HepG2 (cell line): ENCODE data around the gene LRP2. TPM values are rescaled to one million over a fixed set of nuclear protein-coding genes. Genes with fewer than 3 reads are reported as not detected.

Experiments
- ATAC-seq: fragments of 200-7000 bp; cut with Tn5 transposase; 3 replicates; pipeline ENCODE4 v1.9.1; 2020; ENCODE audit warnings: mild to moderate bottlenecking, moderate library complexity
- BruUV-seq: library from RNA; stranded (reverse); fragments of 400-500 nt; replicated peaks from 2 replicates; lab custom pipeline; 2021; lab: Mats Ljungman, UMichigan
- CTCF ChIA-PET: fragments of 300-600 bp; formaldehyde crosslinking; extraction: SDS; loops from one replicate; lab custom pipeline; 2021; ENCODE audit warnings: low total read pairs, inconsistent platforms, low intra/inter-chr PET ratio; lab: Yijun Ruan, JAX
- POLR2A ChIA-PET: fragments of 350-600 bp; sonication (Branson Sonifier 250); formaldehyde crosslinking; loops from one replicate; lab custom pipeline; 2020; ENCODE audit warnings: antibody characterized with exemption, inconsistent platforms; lab: Yijun Ruan, JAX
- DNase-seq: peaks from one replicate; pipeline ENCODE4 v3.0.0-alpha.2; 2015; ENCODE audit warnings: low spot score
- FAIRE-seq: peaks from 3 replicates; lab custom pipeline; 2011; peaks lifted over from hg19 to GRCh38; lab: Jason Lieb, UNC
- H2AFZ ChIP-seq: one replicate; pipeline ENCODE4 v1.6.1; 2011; ENCODE audit warnings: low read length, inconsistent platforms
- H3K27ac ChIP-seq: fragments of 300-600 bp; 3 replicates; pipeline ENCODE4 v1.8.0; 2011; ENCODE audit warnings: mixed run types, mild to moderate bottlenecking, mixed read lengths, low read length, inconsistent platforms; ENCODE audit not compliant: insufficient read depth; ENCODE audit errors: extremely low read length
- H3K27me3 ChIP-seq, 2 experiments: fragments of 200-600 bp in 1 of 2; 2 replicates in 1 of 2; 3 replicates in 1 of 2; pipeline versions ENCODE4 v1.6.0 to v1.8.0; 2011; ENCODE audit warnings: low read length in 2 of 2, mild to moderate bottlenecking in 2 of 2, moderate library complexity in 2 of 2, inconsistent platforms in 1 of 2; ENCODE audit not compliant: insufficient read depth in 2 of 2, control insufficient read depth in 1 of 2
- H3K36me3 ChIP-seq, 2 experiments: fragments of 200-600 bp in 1 of 2; replicated peaks in 1 of 2; 2 replicates in 1 of 2; 3 replicates in 1 of 2; pipeline versions ENCODE4 v1.5.1 to v1.8.0; 2011; ENCODE audit warnings: low read length in 2 of 2, inconsistent platforms in 1 of 2; ENCODE audit not compliant: insufficient read depth in 2 of 2, control insufficient read depth in 1 of 2
- H3K4me1 ChIP-seq: 2 replicates; pipeline ENCODE4 v1.5.1; 2012; ENCODE audit warnings: low read length, inconsistent platforms; ENCODE audit not compliant: insufficient read depth
- H3K4me2 ChIP-seq: 2 replicates; pipeline ENCODE4 v1.6.0; 2011; ENCODE audit warnings: low read depth, low read length, inconsistent platforms
- H3K4me3 ChIP-seq, 3 experiments: fragments of 200-600 bp in 1 of 3; sonication (generic), shearing (Covaris generic) in 1 of 3; replicated peaks in 1 of 3; 2 replicates each; pipeline ENCODE4 v1.5.1; 2011 to 2016; ENCODE audit warnings: low read length in 3 of 3, inconsistent platforms in 2 of 3, low read depth in 2 of 3, mild to moderate bottlenecking in 2 of 3, control low read depth in 1 of 3, mixed read lengths in 1 of 3; ENCODE audit not compliant: insufficient read depth in 1 of 3
- H3K79me2 ChIP-seq: one replicate; pipeline ENCODE4 v1.6.1; 2011; ENCODE audit warnings: low read length, inconsistent platforms; ENCODE audit not compliant: insufficient read depth
- H3K9ac ChIP-seq: 2 replicates; pipeline ENCODE4 v1.6.0; 2011; ENCODE audit warnings: mild to moderate bottlenecking, low read depth, low read length, inconsistent platforms; ENCODE audit not compliant: insufficient read depth
- H3K9me3 ChIP-seq: 2 replicates; pipeline ENCODE4 v1.5.1; 2012; ENCODE audit warnings: mild to moderate bottlenecking, low read length
- H4K20me1 ChIP-seq: 2 replicates; pipeline ENCODE4 v1.6.0; 2011; ENCODE audit warnings: inconsistent platforms, mild to moderate bottlenecking, low read length, moderate library complexity; ENCODE audit not compliant: insufficient read depth
- CBX5 ChIP-seq: sonication (generic); formaldehyde crosslinking; IDR thresholded peaks from 2 replicates; pipeline ENCODE4 v1.4.0; 2020; ENCODE audit warnings: missing genetic modification reagents, borderline replicate concordance
- KAT2B ChIP-seq: fragments of 150-350 bp; IDR thresholded peaks from 2 replicates; pipeline ENCODE4 v1.6.1; 2014; ENCODE audit warnings: low read depth, low read length, borderline replicate concordance
- RORA ChIP-seq: sonication (generic); formaldehyde crosslinking; IDR thresholded peaks from 2 replicates; pipeline ENCODE4 v1.5.0; 2020; ENCODE audit warnings: mild to moderate bottlenecking, missing genetic modification reagents, moderate library complexity
- SAFB2 ChIP-seq: sonication (generic); formaldehyde crosslinking; IDR thresholded peaks from 2 replicates; pipeline ENCODE4 v1.5.1; 2020; ENCODE audit warnings: missing genetic modification reagents, low read depth, mild to moderate bottlenecking, borderline replicate concordance
- ZMYM3 ChIP-seq: sonication (generic); formaldehyde crosslinking; IDR thresholded peaks from 2 replicates; pipeline ENCODE4 v1.5.1; 2020; ENCODE audit warnings: mild to moderate bottlenecking, missing genetic modification reagents
- ZNF138 ChIP-seq: sonication (generic); formaldehyde crosslinking; IDR thresholded peaks from 2 replicates; pipeline ENCODE4 v1.5.0; 2020; ENCODE audit warnings: mild to moderate bottlenecking, low read depth, missing genetic modification reagents
- ZNF251 ChIP-seq: sonication (generic); formaldehyde crosslinking; IDR thresholded peaks from 2 replicates; pipeline ENCODE4 v1.9.0; 2021; ENCODE audit warnings: mild to moderate bottlenecking, missing genetic modification reagents
- ZNF350 ChIP-seq: sonication (generic); formaldehyde crosslinking; IDR thresholded peaks from 2 replicates; pipeline ENCODE4 v1.4.0; 2020; ENCODE audit warnings: mild to moderate bottlenecking, low read depth, missing genetic modification reagents, borderline replicate concordance
- ZNF451 ChIP-seq: sonication (generic); formaldehyde crosslinking; IDR thresholded peaks from 2 replicates; pipeline ENCODE4 v1.5.0; 2020; ENCODE audit warnings: mild to moderate bottlenecking, missing genetic modification reagents
- ZNF747 ChIP-seq: sonication (generic); formaldehyde crosslinking; IDR thresholded peaks from 2 replicates; pipeline ENCODE4 v1.8.1; 2023; ENCODE audit warnings: missing genetic modification reagents, mild to moderate bottlenecking, borderline replicate concordance
- WGBS: methylation state at CpG from one replicate; pipeline ENCODE4 v1.1.6; 2017; ENCODE audit warnings: low lambda C conversion rate; 5-methylcytosine and 5-hydroxymethylcytosine counted together
- in situ Hi-C: cut with HindIII; loops from 2 replicates; pipeline ENCODE4 v1.10.0; 2017; ENCODE audit warnings: low pct_unique_long_range_greater_than_20kb; ENCODE audit not compliant: extremely low pct_ligation_motif_present
- intact Hi-C: fragments of 100-400 bp; cut with micrococcal nuclease; formaldehyde crosslinking; loops from one replicate; pipeline ENCODE4 v1.10.0; 2022; ENCODE audit not compliant: unreplicated experiment
- polyA plus RNA-seq, 8 experiments: library from polyadenylated mRNA; depleted of rRNA in 3 of 8; stranded (reverse) in 7 of 8; unstranded in 1 of 8; fragments of >200 nt; fragmentation: Illumina TruSeq in 4 of 8; extraction: Trizol in 4 of 8; gene quantifications; 2 replicates each; pipeline versions ENCODE4 v1.2.1 to v1.2.3, GENCODE V29; 2011 to 2016; ENCODE audit warnings: low read depth in 4 of 8, missing spikeins in 1 of 8, mixed read lengths in 1 of 8; ENCODE audit not compliant: insufficient read depth in 1 of 8
- total RNA-seq, 5 experiments: library from RNA; depleted of rRNA; stranded (reverse); fragments of >200 nt; fragmentation: Illumina TruSeq; extraction: Trizol; gene quantifications; 2 replicates each; pipeline ENCODE4 v1.2.3, GENCODE V29; 2016; ENCODE audit warnings: low read depth in 1 of 5
- TF ChIP-seq, protein P1 (sequence below): sonication (generic); formaldehyde crosslinking; IDR thresholded peaks from 2 replicates; pipeline ENCODE4 v1.4.0; 2020; ENCODE audit warnings: missing genetic modification reagents, borderline replicate concordance
- TF ChIP-seq, protein P2 (sequence below): sonication (generic); formaldehyde crosslinking; IDR thresholded peaks from 2 replicates; pipeline ENCODE4 v1.9.0; 2021; ENCODE audit warnings: missing genetic modification reagents, mild to moderate bottlenecking, borderline replicate concordance

The LRP2 gene
- total and polyA plus RNA-seq, 2 of the 13 experiments (the other 11 are each of a cell fraction or from before 2014, with no cell fraction given): 0.03 to 0.15 TPM

- H3K27me3 ChIP-seq: peaks cover 0 to 5% of the 10 kb centered on the region in 2 experiments; a peak in 2 of 5 replicates
- no peaks in the 10 kb centered on the region for H3K79me2 ChIP-seq
- H3K36me3 ChIP-seq: no peaks in the 10 kb centered on the region
- ATAC-seq: no peak
- H3K9ac ChIP-seq: no peak overlapping the region
- intact Hi-C loops (loop anchor here (5.0 kb wide), 1 partner anchor 172 kb away; no protein-coding TSS in a partner anchor), in situ Hi-C loops (loop anchor here (5.0 kb wide), 2 partner anchors 37 to 292 kb away; no protein-coding TSS in a partner anchor)
- no peak overlapping the region for H3K4me3 ChIP-seq
- FAIRE-seq: no peak
- ChIA-PET POLR2A (no interaction called here), CTCF (no interaction called here)
- H3K9me3 ChIP-seq: no peaks in the 10 kb centered on the region
- no peak overlapping the region for H2AFZ ChIP-seq
- BruUV-seq: no TSS peak
- H3K27ac ChIP-seq: no peak overlapping the region
- H3K4me2 ChIP-seq: no peak overlapping the region
- no peak for DNase-seq
- 2% methylated on average over 1 of the region's 1 CpG for WGBS
- H3K4me1 ChIP-seq: no peaks in the 10 kb centered on the region
- no peaks in the 10 kb centered on the region for H4K20me1 ChIP-seq
- TF ChIP-seq ZNF451 (CRISPR knock-in tag) (no peak), ZNF747 (CRISPR knock-in tag) (no peak), KAT2B (no peak), RORA (CRISPR knock-in tag) (no peak), SAFB2 (CRISPR knock-in tag) (no peak), ZNF350 (CRISPR knock-in tag) (no peak), ZMYM3 (no peak), CBX5 (CRISPR knock-in tag) (no peak), ZNF251 (CRISPR knock-in tag) (no peak), ZNF138 (CRISPR knock-in tag) (no peak)
- TF ChIP-seq, protein P1, sequence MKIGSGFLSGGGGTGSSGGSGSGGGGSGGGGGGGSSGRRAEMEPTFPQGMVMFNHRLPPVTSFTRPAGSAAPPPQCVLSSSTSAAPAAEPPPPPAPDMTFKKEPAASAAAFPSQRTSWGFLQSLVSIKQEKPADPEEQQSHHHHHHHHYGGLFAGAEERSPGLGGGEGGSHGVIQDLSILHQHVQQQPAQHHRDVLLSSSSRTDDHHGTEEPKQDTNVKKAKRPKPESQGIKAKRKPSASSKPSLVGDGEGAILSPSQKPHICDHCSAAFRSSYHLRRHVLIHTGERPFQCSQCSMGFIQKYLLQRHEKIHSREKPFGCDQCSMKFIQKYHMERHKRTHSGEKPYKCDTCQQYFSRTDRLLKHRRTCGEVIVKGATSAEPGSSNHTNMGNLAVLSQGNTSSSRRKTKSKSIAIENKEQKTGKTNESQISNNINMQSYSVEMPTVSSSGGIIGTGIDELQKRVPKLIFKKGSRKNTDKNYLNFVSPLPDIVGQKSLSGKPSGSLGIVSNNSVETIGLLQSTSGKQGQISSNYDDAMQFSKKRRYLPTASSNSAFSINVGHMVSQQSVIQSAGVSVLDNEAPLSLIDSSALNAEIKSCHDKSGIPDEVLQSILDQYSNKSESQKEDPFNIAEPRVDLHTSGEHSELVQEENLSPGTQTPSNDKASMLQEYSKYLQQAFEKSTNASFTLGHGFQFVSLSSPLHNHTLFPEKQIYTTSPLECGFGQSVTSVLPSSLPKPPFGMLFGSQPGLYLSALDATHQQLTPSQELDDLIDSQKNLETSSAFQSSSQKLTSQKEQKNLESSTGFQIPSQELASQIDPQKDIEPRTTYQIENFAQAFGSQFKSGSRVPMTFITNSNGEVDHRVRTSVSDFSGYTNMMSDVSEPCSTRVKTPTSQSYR (CRISPR knock-in tag): no peak
- TF ChIP-seq, protein P2, sequence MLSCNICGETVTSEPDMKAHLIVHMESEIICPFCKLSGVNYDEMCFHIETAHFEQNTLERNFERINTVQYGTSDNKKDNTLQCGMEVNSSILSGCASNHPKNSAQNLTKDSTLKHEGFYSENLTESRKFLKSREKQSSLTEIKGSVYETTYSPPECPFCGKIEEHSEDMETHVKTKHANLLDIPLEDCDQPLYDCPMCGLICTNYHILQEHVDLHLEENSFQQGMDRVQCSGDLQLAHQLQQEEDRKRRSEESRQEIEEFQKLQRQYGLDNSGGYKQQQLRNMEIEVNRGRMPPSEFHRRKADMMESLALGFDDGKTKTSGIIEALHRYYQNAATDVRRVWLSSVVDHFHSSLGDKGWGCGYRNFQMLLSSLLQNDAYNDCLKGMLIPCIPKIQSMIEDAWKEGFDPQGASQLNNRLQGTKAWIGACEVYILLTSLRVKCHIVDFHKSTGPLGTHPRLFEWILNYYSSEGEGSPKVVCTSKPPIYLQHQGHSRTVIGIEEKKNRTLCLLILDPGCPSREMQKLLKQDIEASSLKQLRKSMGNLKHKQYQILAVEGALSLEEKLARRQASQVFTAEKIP: no peak
Observed at GRCh38 chr2:169104848-169105247, 257.5 kb downstream of the LRP2 start.
